ENCODE measurements around the gene PPP2R5E.
A peak's percentile ranks its signal among the peaks of the same experiment; 100 is the strongest.

PPP2R5E gene

DNA sequence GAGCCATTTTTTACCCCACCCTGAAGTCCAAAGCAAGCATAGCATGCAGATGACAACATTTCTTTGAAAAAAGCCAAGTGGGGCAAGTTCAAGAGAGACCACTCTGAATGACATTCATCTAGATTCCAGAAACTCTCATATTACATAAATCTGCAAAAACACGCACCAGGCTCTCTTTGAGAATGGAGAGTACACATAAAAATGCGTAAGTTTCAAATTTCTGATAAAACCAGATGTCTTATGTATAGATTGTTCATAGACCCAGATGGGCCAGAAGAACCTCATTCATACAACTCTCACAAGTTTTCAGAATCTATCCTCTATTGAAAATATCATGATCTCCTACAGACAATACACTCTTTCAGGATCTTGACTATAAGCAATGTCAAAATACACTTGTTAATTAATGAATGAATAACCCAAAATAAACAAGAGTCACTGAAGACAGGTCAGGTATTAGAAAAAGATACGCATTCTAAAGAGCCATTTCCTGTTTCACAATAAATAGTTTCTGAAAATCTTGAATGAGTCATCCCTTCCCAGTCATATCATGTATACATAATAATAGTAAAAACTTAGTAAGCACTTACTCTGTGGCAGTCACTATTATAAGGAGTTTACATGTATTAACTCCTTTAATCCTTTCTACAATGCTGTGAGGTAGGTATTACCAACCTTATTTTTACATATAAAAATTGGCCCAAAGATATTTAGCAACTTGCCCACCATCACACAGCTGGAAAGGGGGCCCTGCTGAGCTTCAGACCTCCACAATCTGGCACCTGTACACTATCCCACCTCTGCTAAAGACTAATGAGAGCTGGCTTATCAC lies 72.0 kb downstream of the PPP2R5E start:
- DNase-seq, result peak in 1 of 2 donors; percentile 25

DNA sequence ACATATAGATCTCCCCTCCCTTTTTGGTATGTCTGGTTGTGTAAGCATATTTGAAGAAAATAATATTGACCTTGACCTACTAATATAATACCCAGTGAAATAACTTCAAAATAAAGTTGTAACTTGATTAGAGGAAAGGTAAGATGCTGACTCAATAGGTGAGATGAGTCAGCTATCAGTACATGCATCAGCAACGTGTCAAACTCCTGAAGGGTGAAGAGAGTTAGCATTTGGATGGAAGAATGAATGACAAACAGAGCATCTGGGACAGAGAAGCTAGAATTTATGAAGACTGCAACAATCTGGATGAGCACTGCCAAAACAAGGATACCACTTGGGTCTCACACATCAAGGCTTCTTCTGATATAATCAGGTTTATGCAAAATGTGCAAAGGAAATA lies 74.9 kb downstream of the PPP2R5E start:
- DNase-seq, result no peak

DNA sequence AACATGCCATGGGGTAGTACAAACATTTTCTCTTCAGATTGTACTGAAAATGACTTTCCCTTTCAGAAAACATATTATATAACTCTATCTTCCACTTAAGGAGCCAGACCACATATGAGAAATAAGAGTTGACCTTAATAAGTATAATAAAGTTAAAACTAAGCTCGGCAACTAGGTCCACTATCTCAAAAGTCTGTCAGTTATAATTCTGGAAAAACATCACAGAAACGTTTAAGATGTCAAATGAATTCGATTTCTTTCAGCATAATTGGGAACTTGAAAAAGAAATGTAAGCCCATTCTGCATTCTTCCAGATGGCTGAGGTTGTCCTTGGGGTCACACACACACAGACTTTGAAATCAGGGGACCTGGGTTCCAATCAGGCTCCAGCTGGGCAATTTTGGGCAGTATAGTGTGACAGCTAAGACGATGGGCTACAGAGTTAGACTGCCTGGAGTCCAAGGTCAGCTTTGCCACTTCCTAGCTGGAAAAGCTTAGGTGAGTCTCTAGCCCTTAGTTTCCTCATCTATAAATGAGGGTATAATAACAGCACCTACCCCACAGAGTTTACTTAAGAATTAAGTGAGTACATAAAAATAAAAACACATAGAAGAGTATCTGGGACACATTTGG lies 75.6 kb downstream of the PPP2R5E start:
- DNase-seq, result no peak

DNA sequence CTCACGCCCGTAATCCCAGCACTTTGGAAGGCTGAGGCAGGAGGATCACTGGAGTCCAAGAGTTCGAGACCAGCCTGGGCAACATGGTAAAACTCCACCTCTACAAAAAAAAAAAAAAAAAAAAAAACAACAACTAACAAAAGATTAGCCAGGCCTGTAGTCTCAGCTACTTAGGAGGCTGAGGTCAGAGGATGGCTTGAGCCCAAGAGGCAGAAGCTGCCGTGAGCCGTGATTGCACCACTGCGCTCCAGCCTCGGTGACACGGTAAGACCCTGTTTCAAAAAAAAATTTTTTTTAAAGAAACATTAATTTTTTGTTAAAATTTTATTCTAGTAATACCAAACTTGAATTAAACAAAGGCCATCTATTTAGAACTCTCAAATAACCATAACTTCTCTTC lies 77.8 kb downstream of the PPP2R5E start:
- DNase-seq, result no peak

DNA sequence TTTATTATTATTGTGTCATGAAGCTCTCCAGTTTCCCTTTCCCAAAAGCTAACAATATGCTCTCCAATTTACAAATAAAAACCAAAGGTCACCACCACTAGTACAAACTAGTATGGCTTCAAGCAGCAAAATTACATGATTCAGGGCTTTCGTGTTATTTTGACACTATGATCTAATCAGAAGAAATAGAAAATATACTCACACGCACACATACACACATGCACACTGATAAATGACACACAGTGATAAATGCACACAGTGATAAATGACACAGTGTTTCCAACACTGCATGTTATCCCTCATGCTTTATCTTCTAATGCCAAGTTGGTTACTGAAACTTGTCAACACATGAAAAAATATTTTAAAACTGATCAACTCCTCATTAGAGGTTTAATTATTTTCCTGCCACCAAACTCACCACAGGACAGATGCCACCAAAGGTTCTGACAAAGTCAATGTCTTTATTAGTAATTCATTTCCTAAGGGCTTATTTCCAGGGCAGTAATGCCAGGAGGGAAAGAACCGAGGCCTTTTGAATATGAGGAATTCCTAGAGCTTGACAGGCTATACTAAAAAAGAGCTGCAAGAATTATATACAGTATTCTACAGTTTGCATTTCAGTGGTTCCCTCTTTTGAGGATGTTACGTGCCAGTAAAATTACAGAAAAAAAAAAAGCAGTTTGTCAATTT lies 82.4 kb downstream of the PPP2R5E start:
- DNase-seq, result no peak

DNA sequence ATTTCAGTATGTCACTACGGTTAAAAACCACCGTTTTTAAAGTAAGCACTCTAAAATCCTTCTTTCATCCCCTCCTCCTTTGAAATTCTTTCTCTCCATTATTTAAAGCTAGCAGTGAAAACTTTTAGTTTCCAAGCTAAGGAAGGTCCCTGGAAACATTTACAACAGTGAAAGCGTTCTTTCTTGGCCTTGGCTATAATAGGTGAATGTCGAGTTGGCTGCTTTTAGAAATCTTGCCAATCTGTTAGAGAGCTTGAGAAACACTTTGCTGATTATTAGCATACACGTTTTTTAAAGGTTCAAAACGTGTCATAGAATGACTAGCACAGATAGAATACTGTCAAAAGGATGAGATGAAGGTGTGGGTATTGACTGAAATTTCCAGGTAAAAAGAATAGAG lies 83.4 kb downstream of the PPP2R5E start:
- no peak for DNase-seq

DNA sequence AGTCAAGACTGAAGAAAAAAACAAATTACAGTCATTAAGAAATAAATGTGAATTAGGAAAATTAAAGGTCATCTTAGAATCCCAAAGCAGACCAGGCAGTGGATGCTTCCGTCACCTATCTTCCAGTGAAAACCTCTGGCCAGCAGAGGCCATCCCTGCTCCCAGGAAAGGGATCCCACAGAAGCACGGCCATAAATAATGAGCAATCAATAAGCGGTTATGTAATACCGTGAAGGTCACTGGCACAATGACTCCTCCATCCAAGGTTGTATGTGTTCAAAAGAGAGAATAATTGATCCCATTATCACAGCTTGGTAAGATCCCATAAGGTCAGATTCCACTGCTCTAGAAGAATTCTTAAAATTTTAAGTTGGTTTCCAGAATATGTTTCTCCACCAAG lies 85.7 kb downstream of the PPP2R5E start:
- no peak for DNase-seq

DNA sequence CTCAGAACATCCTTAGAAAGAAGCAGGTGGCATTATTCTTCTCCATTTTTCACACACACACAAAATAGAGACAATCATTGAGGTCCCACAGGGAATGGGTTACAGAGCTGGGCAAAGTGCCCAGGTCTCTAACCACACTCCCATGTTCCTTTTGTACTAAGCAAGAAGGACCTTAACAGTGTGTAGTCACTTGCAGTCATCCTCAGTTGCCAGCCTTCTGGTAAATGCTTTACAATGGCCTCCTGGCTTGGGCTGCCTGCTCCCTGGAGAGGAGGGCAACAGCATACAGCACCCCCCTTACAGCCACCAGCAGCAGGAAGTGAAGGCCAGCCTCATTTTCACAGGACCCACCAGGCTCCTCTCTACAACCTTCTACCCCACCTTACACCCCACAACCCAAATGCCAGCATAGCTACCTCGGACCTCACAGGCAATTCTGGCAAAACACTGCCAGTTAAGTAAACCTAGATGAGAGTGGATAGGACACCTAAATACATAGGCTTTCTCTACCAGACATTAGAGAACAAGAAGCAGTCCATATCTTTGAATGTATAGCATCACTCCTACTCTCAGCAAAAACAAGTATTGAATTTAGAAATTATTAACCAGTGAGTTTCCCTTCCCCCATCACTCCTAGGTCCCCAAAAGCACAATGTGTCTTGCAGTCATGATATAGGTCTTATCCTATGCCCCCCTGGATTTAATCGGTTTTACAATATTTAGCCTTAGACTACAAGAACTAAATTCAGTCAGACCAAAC lies 88.1 kb downstream of the PPP2R5E start:
- DNase-seq, result no peak

DNA sequence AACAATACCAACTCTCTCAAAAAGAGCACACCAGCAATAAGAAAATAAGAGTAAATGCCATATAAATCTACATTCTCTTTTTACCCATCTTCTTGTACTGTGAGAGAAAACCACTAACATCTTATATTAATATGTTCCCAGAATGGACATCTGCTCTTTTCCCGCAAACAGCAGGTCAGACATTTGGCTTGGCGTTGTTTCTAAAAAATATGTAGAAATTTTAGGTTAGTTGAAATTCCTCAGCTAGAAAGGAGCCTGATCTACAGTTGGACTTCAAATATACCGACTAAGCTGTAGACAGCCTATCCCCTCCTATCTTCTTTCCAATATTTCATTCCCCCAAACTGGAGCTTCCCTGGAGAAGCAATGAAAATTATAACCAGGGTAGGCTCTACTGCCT lies 88.7 kb downstream of the PPP2R5E start:
- no peak for DNase-seq

DNA sequence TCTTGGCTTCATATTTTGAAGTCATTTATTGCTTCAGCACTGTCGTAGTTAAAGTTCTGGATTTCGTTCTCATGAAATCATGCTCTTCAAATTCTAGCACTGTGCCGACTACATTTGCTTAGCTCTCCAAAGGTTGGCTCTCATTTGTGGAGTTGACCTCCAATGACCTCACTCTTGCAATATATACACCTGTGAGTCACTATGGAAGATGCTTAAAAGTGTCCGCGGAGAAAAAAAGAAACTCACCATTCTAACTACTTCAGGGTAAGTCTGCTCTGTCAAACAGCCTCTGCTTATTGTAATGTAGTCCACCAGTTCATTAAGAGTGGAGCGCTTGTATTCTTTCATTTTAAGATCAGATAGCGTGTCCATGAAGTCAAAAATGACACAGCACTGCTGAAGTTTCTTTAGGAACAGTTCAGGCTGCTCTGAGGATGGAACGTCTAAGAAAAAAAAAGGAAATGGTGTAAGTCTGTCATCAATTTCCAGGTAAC lies 89.7 kb downstream of the PPP2R5E start:
- DNase-seq, result no peak

DNA sequence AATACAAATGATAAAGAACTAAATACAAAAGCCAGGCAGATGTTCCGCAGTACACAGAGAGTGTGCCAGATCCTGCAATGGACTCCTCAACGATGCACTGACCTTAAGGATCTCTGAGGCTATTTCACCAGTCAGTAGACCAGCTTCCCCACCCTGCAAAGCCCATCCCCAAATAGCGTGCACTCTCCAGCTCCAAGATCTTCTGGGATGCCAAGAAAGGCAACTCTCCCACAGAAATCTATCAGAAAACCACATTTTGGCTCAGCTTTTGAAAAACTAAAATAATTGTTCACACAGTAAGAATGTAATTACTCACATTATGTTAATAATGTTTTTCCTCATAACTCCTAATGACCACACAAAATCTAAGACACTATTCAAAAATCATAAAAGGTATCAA lies 90.4 kb downstream of the PPP2R5E start:
- DNase-seq, result no peak

DNA sequence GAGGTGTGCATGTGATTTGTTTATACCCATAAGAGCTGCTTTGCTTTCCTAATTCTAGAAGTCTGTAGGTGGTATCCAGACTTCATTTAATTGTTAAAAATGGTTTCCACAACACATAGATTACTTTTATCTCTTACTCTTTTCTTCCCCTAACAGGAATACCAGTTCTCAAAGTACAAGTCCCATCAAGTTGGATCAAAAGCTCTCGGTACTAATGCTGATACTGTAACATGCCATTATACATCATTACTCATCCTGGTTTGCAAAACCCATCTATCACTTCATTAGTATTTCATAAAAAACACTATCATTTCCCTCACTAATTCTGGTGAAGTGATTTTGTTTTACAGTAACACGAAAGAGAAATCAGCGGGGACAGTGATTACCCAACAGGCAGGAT lies 94.3 kb downstream of the PPP2R5E start:
- DNase-seq, result no peak

DNA sequence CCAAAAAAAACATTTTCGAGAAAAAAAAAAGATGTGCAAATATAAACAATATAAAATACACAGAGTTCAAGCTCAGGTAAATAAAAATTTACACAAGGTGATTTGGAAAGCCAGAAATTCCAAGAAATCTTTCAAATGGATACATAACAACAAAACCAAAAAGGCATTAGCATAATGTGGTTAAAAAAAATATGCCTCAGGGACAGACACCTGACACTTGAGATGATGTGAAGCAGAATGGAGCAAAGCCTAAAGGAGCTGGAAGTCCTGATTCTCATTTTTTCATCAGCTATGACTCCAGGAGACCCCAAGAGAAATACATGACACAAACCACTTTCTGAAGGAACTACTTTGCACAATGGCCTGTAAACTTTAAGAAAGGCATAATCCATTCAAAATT lies 98.6 kb downstream of the PPP2R5E start:
- no peak for DNase-seq

DNA sequence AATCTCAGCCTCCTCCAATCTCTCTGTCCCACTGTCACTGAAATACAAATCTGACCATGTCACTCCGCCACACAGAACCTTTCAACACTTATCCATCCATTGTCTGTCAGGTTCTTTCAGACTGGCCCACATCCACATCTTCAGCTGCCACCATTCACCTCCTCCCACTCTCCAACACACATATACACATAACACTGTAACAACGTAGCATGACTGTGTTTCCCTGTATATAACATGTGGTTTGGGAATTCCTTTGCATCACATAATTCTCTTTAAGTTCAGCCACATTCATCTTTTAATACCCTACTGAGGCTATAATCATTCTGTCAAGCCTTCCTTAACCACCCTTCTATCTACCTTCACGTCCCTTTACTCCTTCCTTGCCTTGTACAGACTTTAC lies 99.2 kb downstream of the PPP2R5E start:
- no peak for DNase-seq

DNA sequence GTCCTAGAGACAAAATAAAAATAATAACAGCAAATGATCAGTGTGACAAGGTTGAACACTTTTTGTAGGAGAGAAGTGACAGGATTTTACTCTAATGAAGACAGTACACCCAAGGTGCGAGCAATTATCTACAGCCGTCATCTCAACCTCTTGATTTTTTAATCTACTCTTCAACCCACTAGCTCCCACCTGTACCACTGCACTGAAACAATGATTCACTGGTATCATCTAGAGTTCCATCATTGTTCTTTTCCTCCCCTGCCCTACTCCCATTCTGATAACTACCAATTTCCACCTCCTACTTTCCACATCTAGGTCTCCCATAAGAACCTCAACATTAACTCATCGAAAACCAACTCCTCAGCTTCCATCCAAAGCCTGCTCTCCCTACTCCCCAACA lies 99.8 kb downstream of the PPP2R5E start:
- no peak for DNase-seq

DNA sequence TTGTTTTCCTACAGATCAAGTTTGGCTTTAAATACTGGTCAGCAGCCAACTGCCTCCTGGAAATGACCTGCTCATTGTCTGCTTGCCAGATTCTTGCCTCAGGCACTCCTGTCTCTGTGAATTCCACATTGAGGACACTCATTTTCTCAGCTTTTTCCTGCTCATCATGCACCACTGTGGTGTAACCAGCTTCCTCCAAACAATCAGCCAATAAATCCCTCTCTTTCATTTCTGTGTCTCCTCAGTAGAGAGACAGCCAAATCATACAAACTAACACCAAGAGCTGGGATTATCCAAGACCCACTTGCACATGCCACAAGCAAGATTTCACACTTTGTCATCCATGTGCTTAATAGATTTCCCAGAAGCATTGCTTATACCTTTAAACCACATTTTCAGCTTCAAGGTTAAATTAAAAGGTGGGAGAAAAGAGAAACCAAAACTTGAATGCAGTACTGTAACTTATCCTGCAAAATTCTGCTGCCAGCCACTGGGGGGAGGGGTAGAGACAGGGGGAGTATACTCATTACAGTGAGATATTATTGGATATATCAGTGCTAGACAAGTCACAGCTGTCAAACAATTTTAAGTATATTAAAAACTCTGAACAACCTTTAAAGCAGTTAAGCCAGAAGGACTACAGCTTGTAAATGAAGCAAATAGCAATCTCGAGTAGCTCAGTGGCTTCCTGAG lies 105.0 kb downstream of the PPP2R5E start:
- DNase-seq, result peak in 1 of 2 donors; percentile 41

DNA sequence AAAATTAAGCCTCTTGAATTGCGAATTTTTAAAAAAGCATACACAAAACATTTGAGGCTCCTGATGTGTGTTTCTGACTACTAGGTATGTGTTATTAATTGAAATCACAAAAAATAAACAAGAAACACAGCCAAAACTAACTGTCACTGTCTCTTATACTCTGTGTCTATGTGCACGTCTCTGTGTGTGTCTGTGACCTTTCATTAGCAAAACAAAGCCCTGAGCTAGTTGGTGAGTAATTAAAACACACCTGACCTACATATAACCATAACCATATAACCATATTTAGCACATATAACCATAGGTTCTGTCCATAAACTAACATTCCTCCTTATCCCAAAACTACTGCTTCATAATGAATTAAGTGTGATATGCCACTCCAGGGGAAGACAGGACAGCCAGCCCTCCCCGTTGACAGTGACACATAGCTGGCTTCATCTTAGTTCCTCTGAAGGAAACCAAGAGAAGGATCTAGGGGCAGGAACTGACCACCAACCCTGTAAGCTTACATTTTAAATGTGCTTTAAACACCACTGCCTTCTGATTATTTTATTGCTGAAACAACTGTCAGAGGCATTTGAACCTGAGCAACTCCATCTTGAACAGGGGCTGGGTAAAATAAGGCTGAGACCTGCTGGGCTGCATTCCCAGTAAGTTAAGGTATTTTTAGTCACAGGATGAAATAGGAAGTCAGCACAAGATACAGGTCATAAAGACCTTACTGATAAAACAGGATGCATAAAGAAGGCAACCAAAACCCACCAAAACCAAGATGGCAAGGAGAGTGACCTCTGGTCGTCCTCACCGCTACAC lies 106.7 kb downstream of the PPP2R5E start:
- no peak for DNase-seq

DNA sequence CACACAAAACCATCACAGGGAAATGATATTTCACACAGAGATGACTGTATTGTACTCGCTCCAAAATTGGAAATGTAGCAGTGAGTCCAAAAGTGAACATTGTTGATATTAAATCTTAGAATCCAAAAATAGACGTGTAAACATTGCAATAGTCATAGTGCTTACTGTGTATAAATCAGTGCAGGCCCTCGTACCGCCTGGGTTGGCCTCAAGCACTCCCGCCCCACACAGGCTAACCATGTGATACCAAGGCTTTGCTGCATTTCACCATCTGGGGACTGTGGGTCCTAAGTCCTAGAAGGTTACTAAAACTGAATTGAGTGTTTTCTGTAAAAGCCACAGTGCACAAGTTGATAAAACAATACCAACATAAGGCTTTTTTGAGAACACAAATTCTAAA lies 107.3 kb downstream of the PPP2R5E start:
- DNase-seq, result no peak

DNA sequence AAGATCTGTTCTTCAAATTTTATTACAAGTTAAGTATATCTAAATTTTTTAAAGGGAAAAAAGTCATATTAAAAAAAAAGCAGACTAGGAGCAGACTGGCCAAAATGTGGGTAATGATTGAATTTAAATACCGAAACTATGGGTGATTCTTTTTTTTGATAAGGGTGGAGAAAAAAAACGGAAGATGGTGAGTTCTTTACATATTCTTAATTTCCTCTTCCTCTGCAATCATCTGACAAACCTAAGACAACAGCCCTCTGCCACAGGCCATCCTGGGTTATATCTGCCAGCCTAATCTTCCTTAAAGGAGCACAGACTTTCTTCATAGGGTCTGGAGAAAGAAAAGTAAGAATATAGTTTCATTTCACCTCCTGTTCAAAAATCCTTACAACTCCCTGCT lies 108.0 kb downstream of the PPP2R5E start:
- no peak for DNase-seq

DNA sequence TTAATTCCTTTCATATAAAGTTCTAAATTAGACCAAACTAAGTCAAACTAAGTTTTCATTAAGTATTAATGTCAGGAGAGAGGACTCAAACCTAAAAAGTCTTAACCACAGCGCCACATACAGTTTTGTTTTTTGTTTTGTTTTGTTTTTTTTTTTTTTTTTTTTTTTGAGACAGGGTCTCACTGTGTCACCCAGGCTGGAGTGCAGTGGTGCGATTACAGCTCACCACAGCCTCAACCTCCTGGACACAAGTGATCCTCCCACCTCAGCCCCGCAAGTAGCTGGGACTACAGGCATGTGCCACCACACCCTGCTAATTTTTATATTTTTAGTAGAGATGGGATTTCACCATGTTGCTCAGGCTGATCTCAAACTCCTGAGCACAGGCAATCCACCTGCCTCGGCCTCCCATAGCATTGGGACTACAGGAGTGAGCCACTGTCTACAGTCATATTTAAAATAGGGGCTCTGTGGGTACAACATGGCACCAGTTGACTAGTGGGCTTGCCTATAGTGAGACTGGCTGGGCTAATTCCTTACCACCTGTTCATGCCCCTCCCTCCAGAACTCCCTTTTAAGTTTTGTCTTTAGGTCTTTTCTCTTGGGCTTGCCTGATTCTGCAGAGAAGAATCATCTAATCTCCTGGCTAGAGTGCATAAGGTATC lies 110.2 kb downstream of the PPP2R5E start:
- no peak for DNase-seq

DNA sequence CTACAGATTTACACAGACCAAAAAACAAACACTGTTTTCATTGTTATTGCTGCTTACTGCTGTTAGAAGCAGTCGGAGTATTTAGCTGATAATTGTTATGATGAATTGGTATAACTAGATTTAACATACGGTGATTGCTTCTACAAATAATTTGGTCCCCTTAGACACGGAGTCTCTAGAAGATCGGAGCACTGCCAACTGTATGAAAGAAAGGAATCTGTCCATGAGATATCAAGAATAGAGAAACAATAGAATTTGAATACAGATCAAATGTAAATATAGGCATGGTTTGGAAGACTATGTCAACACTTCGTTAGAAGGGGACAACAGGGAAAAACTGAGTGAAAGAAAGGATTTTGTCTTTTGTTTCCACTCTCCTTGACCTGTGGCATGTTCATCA lies 110.9 kb downstream of the PPP2R5E start:
- DNase-seq, result no peak
